Activated CD8-positive, alpha-beta memory T cell treated with anti-CD3 and anti-CD28 coated beads, Interleukin-2, amount 50 U/mL, for 4 hours (primary cell): ENCODE data around the gene ANP32E.
A peak's percentile ranks its signal among the peaks of the same experiment; 100 is the strongest.

Experiments
- DNase-seq: peaks from one replicate; pipeline ENCODE4 v3.0.0-alpha.2; 2020

ANP32E gene

GRCh38 chr1:150235852-150236613, at the start of gene ANP32E:
TSS of gene ANP32E (minus strand) at chr1:150236112. CDS start at chr1:150235786, 326 bp downstream.
- DNase-seq, result peak; percentile 88

DNA sequence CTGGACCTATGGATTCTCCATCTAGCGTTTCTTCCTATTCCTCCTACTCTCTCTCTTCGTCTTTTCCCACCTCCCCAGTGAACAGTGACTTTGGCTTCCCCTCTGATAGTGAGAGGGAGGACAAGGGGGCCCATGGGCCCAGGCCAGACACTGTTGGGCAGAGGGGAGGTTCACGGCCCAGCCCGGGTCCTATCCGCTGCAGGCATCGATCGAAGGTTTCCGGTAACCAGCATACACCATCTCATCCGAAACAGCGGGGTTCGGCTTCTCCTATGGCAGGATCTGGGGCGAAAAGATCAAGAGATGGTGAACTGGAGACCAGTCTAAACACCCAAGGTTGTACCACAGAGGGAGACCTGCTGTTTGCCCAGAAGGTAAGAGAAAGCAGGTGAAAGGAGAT, 47.3 kb upstream of the ANP32E start:
- DNase-seq, result no peak

GRCh38 chr1:150282558-150282958, 46.6 kb upstream of the ANP32E start:
- DNase-seq, result no peak

GRCh38 chr1:150281758-150282557, 46.0 kb upstream of the ANP32E start, which contains the start of gene CIART:
TSS of gene CIART (plus strand) at chr1:150282554. CDS start at chr1:150283268, 714 bp downstream.
- peak; percentile 72 for DNase-seq

DNA sequence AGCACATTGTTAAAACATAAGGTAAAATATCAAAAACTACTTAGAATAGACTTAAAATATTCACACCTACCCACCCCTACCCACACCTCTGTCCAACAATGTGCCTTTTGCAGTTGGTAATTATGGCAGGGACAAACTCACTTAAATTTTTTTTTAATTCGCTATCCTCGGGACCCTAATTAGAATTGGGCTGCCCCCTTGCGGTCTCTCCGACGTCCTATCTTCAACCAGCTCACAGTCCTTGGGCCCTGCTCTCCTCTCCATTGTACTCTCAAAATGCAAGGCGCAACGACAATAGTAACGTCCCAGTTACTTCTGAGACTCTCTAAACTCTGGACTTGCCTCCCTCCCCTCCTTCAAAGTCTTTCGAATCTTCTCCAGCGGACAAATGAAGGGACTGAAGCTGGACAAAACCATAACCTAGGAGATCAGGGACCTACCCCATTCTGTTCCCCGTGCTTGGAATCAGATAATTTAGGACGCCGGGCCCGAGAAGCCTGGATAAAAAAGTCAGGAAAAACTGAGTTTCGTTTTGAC, 45.4 kb upstream of the ANP32E start:
- DNase-seq, result peak; percentile 66

DNA sequence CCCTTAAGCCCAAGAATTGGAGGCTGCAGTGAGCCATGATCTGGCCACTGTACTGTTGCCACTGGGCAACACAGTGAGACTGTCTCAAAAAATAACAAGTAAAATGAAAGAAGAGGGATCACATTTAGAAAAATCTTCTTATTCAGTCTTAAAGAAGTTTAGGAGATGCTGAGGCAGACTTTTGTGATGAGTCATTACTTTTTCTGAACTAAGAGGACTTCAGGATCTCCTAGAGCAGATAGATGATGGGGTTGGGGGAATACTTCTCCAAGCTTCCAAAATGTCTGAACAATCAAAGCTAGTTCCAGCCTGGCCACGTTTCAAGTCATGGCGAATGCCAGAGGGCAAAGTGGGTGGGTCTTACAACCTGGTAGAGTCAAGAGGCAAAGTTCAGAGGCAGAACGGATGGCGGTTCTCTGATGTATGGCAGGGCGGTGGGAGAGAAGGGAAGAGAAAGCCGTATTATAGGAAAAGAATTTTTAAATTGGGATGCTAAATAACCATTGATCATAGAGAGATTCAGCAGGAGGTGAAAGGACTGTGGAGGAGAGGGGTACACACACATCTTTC, 44.3 kb upstream of the ANP32E start:
- no peak for DNase-seq

GRCh38 chr1:150273311-150273710, 37.4 kb upstream of the ANP32E start:
- DNase-seq, result no peak

- no peak for DNase-seq
Measured at GRCh38 chr1:150271291-150271959, 35.5 kb upstream of the ANP32E start.

DNA sequence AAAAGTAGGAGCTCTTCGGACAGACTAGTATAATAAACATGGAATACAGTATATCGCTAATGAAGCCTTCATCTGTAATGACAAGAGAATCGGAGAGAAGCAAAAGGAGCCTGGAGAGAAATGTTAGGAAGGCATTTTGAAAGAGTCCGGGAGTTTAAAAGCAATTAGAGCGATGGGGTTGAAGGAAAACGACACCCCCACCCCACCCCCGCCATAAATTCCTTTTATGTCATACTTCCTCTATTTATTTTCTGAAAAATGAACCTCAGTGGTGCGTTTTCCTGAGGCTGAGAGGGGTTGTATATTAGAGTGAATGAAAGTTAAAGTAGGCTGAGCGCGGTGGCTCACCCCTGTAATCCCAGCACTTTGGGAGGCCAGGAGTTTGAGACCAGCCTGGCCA, 33.5 kb upstream of the ANP32E start:
- DNase-seq, result no peak

DNA sequence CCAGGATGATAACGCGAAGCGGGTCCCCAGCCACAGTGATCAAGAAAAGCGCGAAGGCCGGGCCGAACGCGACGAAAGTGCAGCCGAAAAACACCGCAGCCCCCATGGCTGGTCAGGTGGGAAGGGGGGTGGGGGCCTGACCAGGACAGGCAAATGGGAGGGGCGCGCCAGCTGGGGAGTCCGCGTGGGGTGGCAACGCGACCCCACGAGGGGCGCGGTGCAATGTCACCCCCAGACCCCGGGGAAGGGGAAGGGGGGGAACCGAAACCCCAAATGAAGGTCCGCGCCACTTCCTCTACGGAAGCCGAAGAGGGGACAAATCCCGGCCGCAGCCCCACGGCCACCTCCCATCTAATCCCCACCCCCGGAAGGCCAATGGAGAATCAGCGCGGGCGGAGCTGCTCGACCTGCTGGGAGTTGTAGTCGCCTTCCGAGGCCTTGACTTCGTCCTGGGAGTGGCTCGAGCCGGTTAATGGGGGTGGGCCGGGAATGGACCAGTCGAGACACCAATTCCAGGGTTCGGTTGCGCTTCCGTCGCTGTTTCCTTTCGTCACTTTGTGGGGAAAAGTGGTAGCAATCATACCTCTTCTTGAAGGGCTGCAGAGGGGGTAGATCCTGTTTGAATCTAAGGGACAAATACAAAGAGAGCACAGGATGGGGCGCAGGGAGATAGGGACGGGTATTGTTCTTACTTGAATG, 32.9 kb upstream of the ANP32E start, which contains the start of gene APH1A:
Gene APH1A, minus strand, starts transcription at position 312 of the 699 bp plus-strand sequence. Its CDS starts 206 bp downstream, at position 106.
- peak; percentile 90 for DNase-seq

DNA sequence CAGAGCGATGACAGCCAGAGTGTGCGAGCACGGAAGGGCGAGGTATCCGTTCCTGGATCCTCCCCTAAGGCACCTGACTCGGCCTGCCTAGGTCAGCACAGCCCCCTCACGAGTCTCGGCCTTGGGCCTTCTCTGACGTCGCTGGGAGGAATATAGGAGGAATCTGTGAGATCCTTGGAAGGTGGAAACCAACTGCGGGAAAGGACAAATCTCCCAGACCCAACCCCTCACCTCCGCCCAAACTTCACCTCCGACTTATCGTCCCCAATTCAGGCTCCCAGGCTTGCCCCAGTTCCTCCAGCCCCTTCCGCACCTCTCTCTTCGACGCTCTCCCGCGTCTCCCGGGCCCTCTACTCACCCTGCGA, 32.4 kb upstream of the ANP32E start:
- DNase-seq, result peak; percentile 31

DNA sequence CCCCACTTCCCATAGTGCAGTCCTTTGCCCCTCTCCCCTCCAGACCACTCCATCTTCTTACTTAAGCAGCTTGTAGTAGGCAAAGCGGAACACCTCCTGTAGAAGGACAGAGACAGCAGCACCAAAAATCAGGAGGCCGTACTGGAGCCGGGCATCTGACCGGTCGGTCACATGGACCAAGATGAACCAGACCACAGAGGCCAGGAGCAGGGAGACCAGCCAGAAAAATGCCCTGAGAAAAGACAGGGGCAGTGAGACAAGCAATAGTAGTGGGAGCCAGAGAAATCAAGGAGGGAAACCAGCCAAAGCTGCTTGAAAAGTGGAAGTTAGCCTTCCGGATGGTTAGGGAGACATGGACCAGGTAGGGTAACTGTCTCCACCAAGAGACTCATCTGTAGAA, 32.0 kb upstream of the ANP32E start:
- no peak for DNase-seq

DNA sequence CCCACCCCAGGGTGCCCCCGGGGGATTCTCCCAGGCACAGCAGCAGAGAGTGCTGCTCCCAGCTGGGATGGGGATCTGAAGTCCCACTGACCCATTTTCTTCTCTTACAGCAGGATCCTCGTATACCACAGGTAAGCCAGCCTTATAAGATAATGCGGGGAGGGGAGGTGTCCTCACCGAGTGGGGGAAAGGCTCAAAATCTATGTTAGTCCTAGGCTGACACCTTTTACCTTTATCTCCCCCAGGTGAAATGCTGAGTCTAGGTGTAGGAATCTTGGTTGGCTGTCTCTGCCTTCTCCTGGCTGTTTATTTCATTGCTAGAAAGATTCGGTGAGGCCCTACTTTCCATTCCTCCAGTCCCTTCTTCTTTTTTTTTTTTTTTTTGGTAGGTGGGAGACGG, 27.6 kb upstream of the ANP32E start:
- DNase-seq, result no peak

GRCh38 chr1:150262388-150263320, 26.7 kb upstream of the ANP32E start:
- DNase-seq, result no peak

GRCh38 chr1:150261367-150261766, 25.5 kb upstream of the ANP32E start:
- no peak for DNase-seq

GRCh38 chr1:150259758-150260669, 24.1 kb upstream of the ANP32E start:
- DNase-seq, result no peak

DNA sequence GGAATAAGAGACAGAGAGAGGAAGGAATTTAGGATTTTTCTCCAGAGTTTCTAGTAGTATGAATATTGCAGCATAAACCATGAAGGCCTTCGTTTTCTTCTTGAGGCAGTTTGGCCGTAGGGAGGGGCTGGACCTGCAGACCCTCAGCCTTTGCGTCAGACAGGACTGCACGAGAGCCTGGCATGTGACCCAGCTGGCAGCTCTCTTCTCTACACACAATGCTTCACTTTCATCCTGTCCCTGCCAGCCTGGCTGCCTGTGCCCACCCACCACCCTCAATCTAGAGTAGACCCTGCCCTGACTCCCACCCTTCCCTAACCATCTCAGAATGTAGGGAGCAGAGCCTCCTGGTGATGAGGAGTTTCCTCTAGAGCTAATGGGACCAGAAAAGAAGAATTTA, 23.3 kb upstream of the ANP32E start:
- DNase-seq, result no peak

GRCh38 chr1:150257624-150258585, 22.0 kb upstream of the ANP32E start, which contains the start of gene CA14:
TSS of gene CA14 (plus strand) at chr1:150257774. CDS start at chr1:150258129, 355 bp downstream.
- DNase-seq, result no peak
